ENCODE data around the gene ACSF2.
"Not testable (repeated sequence)": the region's sequence is repeated elsewhere in the genome, so short reads cannot be mapped to it uniquely, and the experiment has no call there.

Gene ACSF2

GRCh38 chr17:50471009-50471905, 45.2 kb downstream of the ACSF2 start:
- H3K4me3 ChIP-seq (ENCODE audit: low read depth, low read length): no peak overlapping the region
- no peak for TF ChIP-seq CTCF (IDR thresholded peaks at IDR 0.05; ENCODE audit: low read depth, low read length, missing control alignments)
- DNase-seq (ENCODE audit: low read depth): no peak
- in situ Hi-C loops (cut with HindIII; ENCODE audit: low sequenced_read_pairs): no loop called here

- no peak overlapping the region for H3K4me3 ChIP-seq (ENCODE audit: low read depth, low read length)
- DNase-seq (ENCODE audit: low read depth): no peak
- in situ Hi-C loops (cut with HindIII; ENCODE audit: low sequenced_read_pairs): no loop called here
- TF ChIP-seq CTCF (IDR thresholded peaks at IDR 0.05; ENCODE audit: low read depth, low read length, missing control alignments): no peak
Measured at GRCh38 chr17:50472286-50472685, 46.3 kb downstream of the ACSF2 start.

- in situ Hi-C loops (cut with HindIII; ENCODE audit: low sequenced_read_pairs); H3K4me3 ChIP-seq (ENCODE audit: low read depth, low read length); DNase-seq (ENCODE audit: low read depth): not testable (repeated sequence)
- TF ChIP-seq CTCF (IDR thresholded peaks at IDR 0.05; ENCODE audit: low read depth, low read length, missing control alignments): peak; percentile 41
Measured at GRCh38 chr17:50472761-50473161, 46.7 kb downstream of the ACSF2 start.

- TF ChIP-seq CTCF (IDR thresholded peaks at IDR 0.05; ENCODE audit: low read depth, low read length, missing control alignments): no peak
- no peak for DNase-seq (ENCODE audit: low read depth)
- in situ Hi-C loops (cut with HindIII; ENCODE audit: low sequenced_read_pairs): no loop called here
Measured at GRCh38 chr17:50473901-50474300, 47.9 kb downstream of the ACSF2 start.

GRCh38 chr17:50474523-50474922, 48.5 kb downstream of the ACSF2 start:
- H3K4me3 ChIP-seq (ENCODE audit: low read depth, low read length): no peak overlapping the region
- no peak for TF ChIP-seq CTCF (IDR thresholded peaks at IDR 0.05; ENCODE audit: low read depth, low read length, missing control alignments)
- DNase-seq (ENCODE audit: low read depth): no peak
- in situ Hi-C loops (cut with HindIII; ENCODE audit: low sequenced_read_pairs): no loop called here

More at GRCh38 chr17:50473901-50474300, 47.9 kb downstream of the ACSF2 start:
- no peak overlapping the region for H3K4me3 ChIP-seq (ENCODE audit: low read depth, low read length)

GRCh38 chr17:50475362-50475761, 49.3 kb downstream of the ACSF2 start:
- no peak for DNase-seq (ENCODE audit: low read depth)
- no peak overlapping the region for H3K4me3 ChIP-seq (ENCODE audit: low read depth, low read length)
- in situ Hi-C loops (cut with HindIII; ENCODE audit: low sequenced_read_pairs): no loop called here
- no peak for TF ChIP-seq CTCF (IDR thresholded peaks at IDR 0.05; ENCODE audit: low read depth, low read length, missing control alignments)

GRCh38 chr17:50475775-50476544, 49.9 kb downstream of the ACSF2 start:
- in situ Hi-C loops (cut with HindIII; ENCODE audit: low sequenced_read_pairs); DNase-seq (ENCODE audit: low read depth); H3K4me3 ChIP-seq (ENCODE audit: low read depth, low read length): not testable (repeated sequence)
